OCI-LY7 (cell line): ENCODE data around the gene ELL.

Experiments
- EZH2phosphoT487 ChIP-seq: fragments of 200-600 bp; sonication (generic); IDR thresholded peaks from 2 replicates; pipeline ENCODE4 v1.6.1; 2018; ENCODE audit warnings: low read depth, borderline replicate concordance, mild to moderate bottlenecking, mixed run types, antibody characterized with exemption, low read length, moderate library complexity, mixed read lengths
- TF ChIP-seq, protein P1 (sequence below): fragments of 200-600 bp; sonication (generic); conservative IDR thresholded peaks from 2 replicates; pipeline ENCODE4 v1.5.1; 2014; ENCODE audit warnings: mild to moderate bottlenecking, antibody characterized with exemption, low read length, moderate library complexity, mixed read lengths

DNA sequence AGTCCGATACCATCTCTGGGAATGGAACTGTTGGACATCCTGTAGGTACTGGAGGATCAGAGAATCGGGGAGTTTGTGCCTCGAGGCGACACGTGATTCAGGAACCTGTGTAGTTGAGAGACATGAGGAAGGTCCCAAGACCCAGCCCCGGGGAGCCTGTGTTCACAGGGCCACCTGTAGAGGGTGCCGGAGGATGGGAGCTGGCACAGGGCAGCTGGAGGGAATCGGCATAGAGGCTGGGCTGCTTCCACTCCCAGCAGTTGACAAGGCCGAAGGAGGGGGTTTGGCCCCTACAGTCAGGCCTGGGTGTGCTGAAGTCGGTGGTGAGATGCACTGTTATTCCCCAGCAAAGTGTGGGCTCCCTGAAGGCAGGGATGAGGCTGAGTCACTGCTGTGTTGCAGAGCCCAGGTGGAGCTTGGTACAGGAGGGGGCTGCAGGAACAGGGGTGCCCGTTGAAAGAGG lies 81.4 kb downstream of the ELL start:
- TF ChIP-seq, protein P1, sequence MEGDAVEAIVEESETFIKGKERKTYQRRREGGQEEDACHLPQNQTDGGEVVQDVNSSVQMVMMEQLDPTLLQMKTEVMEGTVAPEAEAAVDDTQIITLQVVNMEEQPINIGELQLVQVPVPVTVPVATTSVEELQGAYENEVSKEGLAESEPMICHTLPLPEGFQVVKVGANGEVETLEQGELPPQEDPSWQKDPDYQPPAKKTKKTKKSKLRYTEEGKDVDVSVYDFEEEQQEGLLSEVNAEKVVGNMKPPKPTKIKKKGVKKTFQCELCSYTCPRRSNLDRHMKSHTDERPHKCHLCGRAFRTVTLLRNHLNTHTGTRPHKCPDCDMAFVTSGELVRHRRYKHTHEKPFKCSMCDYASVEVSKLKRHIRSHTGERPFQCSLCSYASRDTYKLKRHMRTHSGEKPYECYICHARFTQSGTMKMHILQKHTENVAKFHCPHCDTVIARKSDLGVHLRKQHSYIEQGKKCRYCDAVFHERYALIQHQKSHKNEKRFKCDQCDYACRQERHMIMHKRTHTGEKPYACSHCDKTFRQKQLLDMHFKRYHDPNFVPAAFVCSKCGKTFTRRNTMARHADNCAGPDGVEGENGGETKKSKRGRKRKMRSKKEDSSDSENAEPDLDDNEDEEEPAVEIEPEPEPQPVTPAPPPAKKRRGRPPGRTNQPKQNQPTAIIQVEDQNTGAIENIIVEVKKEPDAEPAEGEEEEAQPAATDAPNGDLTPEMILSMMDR: peak; percentile 78
- TF ChIP-seq EZH2phosphoT487: no peak
